Mucosa of gallbladder (tissue), 1 donor: ENCODE measurements around the gene MYLK. TPM values are rescaled to one million over a fixed set of nuclear protein-coding genes. Genes with fewer than 3 reads are reported as not detected.
"Not testable (repeated sequence)": the region's sequence is repeated elsewhere in the genome, so short reads cannot be mapped to it uniquely, and the experiment has no call there.

Experiments used
- DNase-seq: peaks from one replicate; pipeline ENCODE4 v3.0.0-alpha.2; 2020; ENCODE audit warnings: low spot score
- total RNA-seq: library from RNA; stranded (reverse); gene quantifications from one replicate; pipeline ENCODE4 v1.2.1, GENCODE V29; 2021
- donor health status: DM: no; HTN: no; CAD: no.

The MYLK gene
- total RNA-seq, 1 donor from 2014 or later = 671 TPM

DNA sequence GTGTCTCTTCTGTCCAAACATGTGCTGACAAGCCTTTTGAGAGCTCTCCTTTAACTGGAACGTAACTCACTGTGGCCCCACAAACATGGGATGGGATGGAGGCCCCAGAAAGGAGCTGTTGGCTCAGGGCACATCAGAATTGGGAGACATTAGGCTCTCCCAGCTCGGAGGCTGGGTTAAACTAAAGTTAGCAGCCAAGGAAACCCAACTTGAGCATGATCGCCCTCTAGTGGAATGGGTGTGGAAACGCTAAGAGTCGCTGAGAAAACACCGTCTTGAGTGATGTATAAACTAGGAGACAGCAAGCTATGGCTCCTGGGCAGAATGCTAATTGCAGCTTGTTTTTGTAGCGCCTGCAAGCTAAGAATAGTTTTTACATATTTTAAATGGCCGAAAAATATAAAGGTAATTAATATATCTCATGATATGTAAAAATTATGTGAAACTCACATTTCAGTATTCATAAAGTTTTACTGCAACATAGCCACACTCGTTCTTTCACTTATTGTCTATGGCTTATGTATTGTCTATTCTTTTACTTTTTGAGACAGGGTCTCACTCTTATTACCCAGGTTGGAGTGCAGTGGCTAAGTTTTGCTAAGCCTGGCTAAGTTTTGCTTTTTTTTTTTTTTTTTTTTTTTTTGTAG is 160.5 kb downstream of the MYLK start:
- peak; percentile 65 for DNase-seq

DNA sequence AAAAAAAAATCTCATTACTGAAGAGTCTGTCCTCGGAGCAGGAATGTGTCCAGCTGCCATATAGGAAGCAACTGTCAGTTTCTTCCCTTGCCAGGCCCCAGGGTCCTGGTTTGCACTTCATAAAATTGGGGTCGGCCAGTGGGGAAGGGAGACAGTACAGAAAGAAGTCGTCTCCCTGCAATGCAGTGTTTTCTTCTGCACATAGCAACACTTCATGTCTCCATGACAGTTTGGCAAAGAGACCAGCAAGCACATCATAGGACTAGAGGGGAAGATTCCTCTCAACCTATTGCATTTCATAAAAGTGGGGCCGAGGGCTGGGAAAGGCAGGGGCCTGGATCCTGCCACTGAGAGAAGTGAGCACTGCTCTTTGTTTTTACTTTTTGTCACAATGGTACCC is 161.1 kb downstream of the MYLK start:
- no peak for DNase-seq

DNA sequence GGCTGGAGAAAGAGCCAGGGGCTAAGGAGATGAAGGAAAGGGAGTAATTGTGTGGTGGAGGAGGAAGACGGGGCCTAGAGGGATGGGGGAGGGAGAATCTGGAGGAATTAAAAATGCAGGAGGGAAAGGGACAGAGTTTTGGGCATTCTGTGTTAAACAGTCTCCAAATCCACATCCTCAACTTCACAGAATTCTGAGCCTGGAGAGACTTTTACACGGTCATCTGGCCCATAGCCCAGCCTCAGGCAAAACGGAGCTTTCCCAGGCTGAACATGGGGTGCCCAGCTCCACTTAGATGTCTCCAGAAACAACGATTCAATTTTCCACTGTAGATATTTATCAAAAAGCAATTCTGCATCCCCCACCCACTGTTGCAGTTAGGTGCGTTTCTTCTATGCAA is 161.7 kb downstream of the MYLK start:
- no peak for DNase-seq

DNA sequence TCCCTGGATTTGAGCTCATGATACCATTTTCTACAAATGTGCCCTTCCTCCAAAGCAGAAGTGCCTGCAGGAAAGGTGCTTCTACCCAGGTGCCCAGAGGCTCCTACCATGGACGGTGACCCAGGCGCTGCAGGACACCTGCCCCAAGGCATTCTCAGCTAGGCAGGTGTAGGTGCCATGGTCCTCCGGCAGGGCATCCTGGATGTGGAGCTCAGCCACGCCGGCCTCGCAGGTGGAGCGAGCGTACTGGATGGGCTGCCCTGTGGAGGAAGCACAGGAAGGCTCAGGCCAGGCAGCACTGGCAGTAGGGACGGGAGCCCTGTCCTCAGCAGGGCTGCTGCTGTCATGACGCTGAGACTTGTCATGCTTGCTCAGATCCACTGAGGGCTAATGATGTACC is 162.1 kb downstream of the MYLK start:
- DNase-seq = no peak

DNA sequence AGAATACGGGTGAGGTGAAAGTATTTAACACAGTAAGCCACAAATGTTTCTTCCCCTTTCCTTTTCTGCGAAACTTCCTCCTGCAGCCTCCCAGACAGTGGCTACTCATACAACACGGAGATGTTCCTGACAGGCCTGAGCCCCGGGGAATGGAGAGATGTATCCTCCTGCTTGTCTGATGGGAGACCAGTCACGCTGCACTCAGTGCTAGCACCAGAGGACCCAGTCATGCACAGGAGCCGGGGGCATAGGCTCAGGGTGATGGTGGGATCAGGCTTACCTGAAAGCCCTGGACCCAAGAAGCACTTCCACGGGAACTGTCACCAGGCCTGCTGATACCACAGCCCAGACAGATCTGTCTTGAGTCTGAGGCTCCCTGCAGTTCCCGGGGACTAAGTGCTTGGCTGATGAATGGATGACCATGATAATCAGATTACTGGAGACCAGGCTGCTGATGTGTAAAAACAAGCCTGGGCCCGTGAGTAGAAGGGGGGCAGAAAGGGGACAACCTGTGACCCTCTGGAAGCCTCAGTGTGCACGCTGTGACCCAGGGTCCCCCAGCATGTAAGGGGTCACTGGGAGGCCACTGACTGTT is 162.9 kb downstream of the MYLK start:
- DNase-seq = not testable (repeated sequence)

DNA sequence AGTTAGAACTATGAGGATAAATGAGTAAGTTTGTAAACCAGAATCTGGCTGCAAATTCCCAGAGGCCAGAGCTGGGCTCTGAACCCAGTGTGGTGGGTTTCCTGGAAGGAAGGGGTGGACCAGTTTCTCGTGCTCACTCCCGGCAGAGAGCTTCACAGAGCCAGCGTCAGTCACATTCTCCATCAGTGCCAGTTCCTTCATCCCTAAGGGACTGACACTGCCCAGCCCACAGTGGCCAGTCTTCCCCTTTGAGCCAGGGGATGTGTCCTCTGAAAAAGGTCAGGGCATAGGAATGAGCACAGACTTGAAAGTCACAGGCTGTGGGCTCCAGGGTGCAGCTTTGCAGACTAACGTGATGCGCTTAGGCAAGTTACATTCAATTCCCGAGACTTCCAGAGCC is 163.5 kb downstream of the MYLK start:
- no peak for DNase-seq

DNA sequence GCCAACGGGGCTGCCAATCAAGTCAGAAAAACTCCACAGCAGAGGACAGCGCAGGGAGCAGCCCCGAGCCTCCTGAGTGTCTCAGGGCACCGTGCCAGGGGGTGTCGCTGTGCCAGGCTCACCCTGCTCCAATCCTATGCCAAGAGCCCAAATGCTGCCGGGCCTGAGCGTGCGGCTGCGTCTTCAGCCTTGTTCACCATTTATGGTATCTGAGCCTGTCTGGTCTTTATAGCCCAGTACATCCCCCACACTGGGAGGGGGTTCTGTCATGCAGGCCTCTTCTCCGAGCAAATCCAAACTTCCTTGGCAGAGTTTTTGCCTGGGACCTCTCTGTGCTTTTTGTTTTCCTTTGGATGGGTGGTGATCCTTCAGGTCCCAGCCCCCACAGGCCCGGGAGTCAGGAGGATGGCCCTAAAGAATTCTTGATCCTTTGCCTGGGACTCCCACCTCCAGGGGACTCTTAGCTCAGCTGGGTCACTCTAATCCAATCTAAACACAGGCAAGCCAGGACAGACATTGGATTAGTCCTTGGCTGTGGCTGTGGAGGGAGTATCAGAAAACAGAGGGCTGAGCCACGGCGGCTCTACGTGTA is 164.2 kb downstream of the MYLK start:
- DNase-seq = peak; percentile 46

DNA sequence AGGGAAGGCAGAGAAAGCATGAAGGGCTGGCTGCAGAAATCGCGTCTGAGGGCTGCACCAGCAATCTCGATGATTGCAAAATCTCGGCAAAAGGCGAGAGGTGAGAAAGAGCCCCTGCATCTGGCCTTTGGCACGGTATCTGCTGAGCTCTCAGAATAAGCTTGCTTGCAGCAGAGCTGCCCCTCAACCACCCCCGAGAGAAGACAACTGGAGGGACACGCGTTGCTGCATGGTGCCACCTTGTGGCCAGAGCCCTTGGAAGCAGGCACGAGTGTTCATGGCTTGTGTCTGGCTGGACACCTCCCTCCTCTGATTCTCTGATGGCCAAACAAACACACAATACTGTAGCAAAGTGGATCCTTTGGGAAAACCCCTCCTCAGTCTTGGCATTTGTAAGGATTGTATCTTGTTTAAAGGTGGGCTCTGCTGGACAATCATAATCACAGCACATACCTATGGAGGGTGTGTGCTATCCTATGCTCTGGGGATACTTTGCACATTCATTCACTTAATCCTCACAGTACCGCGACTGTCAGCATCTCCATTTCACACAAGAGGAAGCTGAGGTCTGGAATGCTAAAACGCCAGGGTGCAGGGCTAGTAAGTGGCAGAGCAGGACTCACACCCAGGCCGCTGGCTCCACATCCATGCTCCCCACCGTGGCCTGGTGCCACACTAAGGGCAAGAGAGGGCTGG is 164.9 kb downstream of the MYLK start:
- peak; percentile 72 for DNase-seq

DNA sequence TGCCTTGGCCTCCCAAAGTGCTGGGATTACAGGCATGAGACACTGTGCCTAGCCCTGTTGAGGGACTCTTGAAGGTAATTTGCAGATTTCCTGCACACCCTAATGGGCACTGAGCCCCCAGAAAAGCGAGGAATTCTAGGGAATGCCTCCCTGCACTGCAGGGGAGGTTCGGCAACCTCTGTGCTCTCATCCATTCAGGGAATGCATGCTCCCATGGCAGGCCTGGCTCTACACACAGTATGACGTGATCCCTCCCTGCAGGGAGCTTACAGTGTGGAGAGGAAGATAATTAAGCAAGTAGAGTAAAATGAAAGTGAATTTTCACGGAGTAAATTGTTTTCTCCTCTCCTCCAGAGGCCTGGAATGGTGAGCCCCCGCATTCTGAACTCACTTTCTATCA is 166.0 kb downstream of the MYLK start:
- no peak for DNase-seq

DNA sequence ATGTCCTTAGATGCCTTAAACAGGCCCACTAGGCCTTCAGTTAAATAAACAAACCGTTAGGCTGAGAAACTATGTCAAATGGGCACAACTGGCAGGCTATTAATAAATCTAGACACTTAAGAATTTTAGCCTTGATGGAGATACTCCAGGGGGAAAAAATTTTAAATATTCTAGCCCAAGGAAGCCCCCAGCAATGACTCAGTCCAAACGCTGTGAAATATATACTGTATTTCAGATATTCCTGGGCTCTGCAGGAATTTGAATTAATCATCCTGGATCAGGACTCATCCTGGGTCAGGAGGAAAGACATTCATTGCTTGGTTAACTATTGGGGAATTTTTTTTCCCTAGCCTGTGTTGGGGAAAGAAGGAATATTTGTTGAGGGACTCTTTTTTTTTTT is 166.7 kb downstream of the MYLK start:
- not testable (repeated sequence) for DNase-seq

DNA sequence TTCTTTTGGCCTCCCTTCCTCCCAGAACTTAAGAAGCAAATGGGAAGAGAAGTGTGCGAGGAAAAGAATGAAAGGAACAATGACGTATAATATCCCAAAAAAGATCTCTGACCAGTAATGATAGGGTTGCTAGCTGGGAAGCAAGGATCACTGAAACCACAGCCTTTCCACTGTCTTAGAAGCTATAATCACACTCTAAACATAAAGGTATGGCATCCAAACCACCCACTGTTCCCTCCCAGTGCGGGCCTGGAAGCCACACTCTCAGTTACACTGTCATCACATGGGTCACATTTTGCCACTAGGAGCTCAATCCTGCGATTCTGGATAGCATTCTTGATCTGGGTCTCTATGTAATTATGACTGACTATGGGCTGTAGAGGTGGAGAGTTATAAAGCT is 167.7 kb downstream of the MYLK start:
- no peak for DNase-seq

DNA sequence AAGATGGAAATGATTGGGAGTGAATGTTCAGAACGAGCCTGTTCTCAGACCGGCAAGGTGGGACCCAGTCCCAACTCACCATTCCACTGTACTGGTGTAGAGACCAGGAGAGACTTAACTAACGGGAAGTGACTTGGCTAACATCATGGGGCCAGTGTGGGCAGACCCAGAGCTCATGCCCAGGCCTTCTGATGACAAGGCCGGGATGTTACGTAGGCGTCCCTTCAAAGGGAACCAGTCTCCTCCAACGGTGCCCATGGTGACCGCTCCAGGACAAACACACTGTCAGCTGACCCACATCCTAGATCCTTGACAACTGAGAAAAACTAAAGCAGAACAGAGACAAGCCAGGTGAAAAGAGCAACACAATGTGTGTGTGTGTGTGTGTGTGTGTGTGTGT is 170.9 kb downstream of the MYLK start:
- DNase-seq = no peak

DNA sequence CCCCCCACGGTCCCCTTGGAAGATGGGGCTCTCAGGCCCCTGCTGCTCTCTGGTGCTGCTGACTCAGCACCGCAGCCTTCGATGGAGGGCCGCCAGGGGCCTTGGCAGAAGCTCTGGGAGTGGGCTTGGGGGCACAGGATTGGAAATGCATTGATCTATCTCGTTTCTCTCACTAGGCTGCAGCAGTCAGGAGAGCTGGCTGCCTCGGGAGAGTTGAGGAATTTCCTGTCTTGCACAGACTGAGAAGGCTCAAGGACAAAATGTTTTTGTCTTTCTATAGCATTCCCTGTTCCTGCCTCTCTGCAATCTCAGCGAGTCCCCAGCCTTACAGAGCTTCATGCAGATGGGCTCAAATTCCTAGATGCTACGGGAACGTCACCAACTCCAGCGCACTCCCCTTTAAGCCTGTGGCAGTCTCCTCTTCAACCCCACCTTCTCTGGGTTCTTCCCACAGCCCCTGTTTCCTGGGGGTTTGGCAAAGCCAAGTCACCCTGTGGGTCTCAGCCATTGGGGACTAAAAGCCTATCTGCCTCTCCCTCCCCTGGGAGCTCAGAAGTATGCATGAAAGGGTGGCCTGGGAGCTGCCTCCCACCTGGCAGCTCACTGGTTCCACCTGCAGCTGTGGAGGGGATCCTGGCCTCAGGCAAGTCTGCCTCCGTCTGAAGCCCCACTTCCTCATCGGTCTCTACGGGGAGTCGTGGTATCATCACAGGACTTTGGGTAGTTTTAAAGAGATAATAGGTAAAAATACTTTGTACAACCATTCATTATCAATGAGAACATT is 171.9 kb downstream of the MYLK start:
- no peak for DNase-seq

DNA sequence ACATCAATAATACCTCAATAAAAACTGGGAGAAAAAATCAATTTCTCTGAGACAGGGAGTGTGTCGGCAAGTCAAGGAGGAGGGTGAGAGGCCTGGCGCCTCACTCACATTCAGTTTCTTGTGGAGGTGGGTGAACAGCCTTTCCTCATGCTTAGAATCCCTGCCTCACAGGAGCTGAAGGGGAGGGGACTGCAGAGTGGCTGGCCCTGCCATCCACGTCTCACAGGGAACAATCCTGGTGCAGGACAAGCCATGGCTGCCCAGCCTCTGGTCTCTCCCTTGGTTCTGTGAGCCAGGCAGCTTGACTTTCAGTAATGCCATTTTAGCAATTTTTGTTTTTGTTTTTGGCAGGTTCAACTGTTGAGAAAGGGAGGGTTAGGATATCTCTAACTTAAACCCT is 172.8 kb downstream of the MYLK start:
- no peak for DNase-seq

DNA sequence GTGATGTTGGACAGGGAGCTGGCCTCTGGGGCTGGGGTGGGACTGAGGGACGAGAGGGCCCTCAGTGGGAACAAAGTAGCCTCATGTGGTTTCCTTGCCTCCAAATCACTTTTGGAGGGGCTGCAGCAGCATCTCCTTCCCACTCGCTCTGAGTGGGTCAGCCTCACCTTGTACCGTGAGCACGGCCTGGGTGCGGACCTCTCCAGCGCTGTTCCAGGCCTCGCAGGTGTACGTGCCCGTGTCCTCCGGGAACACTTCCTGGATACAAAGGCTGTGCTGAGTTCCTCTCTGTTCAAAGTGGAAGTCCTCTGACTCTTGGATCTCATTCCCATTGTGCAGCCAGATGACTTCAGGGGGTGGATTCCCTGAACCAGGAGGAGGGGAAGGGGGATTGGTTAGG is 175.6 kb downstream of the MYLK start:
- no peak for DNase-seq

DNA sequence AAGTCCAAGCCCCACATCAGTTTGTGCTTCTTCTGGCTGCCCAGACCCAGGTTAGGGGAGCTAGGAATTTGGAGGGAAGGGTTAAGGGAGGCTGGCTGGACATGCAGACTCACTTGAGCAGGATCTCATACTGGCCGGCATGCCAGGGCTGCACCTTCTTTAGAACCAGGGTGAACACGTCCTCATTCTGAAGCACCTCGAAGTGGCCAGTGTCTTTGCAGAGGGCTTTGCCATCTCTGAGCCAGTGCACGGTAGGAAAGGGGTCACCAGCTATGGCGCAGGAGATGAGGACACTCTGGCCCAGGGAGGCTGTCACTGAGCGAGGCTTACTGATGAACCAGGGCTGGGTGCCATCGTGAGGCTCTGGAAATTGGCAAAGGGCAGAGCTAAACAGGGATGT is 176.5 kb downstream of the MYLK start:
- DNase-seq = not testable (repeated sequence)

DNA sequence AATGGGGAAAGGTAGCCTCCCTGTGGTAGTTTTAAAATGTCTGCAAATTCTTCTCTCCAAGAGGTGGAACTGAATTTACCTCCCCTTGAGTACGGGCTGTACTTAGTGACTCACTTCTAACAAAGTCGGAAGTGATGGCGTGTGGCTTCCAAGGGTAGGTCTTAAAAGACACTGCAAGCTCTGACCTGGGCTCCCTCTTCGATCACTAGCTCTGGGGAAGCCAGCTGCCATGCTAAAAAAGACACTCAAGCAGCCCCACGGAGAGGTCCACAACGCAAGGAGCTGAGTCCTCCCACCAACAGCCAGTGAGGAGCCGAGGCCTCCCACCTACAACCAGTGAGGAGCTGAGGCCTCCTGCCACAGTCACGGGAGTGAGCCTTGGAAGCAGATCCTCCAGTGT is 177.3 kb downstream of the MYLK start:
- no peak for DNase-seq

DNA sequence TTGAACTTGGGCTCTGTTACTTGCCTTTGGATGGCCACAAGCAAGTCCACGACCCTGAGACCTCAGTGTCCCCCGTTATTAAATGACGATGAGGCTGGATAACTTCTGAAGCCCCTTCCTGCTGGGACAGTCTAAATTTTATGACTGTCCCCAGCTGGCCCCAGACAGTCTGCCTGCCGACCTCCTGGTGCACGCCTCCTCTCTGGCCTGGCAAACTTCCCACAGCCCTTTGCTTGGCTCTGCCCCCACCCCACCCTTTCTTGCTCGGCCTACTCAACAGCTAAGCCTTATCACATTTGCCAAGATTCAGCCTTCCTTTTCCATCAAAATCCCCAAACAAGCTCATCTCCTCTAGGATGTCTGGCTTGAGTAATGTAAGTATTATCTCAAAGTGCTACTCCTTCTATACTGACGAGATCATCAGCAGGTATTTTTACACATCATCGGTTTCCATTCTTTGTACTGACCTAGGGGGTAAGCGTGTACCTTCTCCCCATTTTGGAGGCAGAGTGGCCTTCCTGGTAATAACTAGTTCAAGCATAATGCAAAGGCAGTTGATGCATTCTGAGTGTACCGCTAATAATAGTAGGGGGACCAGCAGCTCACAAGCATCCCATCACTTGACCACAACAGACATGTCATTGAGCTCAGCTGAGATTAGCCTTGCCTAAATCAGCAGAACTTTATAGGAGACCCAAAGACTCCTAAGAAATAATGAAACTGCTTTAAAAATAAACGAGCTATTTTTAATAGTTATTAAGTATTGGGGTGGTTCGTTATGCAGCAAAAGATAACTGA is 178.4 kb downstream of the MYLK start:
- DNase-seq = no peak

DNA sequence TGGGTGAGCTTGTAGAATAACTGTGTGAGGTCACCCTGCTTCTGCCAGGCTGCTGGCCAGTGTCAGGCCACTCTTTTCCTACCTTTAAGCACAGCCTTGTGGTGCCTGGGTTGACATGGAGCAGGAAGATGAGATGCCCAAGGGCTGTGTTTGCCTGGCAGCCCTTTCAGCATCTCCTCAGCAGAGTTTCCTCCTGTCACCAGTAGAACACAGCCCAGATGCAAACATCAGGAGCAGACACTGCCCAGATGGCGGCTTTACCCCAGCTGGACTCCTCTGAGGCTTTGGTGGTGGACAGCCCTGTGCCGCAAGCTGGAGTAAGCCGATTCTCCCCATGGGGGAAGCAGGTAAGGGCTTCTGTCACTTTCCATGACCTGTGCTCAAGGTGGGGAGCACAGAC is 180.5 kb downstream of the MYLK start:
- DNase-seq = not testable (repeated sequence)

DNA sequence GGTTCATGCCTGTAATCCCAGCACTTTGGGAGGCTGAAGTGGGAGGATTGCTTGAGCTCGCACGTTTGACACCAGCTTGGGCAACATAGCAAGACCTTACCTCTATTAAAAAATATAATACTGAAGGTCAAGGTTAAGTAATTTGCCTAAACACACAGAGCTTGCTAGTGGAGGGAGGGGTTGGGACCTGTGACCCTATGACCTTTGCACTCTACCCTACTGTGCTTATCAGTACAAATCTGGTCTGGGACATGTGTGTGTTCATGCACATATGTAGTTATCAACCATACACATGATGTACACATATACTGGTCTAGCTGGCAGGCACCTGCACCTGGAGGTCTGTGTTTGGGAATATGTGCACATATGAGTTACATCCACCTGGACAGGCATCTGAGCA is 181.4 kb downstream of the MYLK start:
- no peak for DNase-seq

DNA sequence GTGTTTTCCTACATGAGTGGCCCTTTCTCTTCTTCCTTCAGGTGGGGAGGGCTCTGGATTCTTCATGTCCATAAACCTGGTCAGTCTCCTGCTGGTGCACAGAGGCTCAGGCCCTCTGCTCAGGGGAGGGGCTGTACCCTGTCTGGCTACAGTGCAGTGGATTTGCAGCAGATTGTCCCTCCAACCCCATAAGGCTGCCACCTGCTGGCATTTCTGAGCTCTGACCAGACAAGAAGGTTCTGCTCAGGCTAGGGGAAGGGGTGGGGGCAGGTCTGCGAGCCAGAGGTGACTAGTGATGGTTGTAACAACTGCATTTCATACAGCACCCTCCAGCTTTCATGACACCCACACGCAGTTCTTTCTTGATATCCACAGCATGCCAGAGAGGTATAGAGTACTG is 182.1 kb downstream of the MYLK start:
- DNase-seq = peak; percentile 45
